WTC11 (cell line): Measurements from ENCODE around the gene SYMPK. TPM values are rescaled to one million over a fixed set of nuclear protein-coding genes. Genes with fewer than 3 reads are reported as not detected.

Experiments used
- ATAC-seq: fragments of 200-7000 bp; cut with Tn5 transposase; 2 replicates; pipeline ENCODE4 v1.10.0; 2021; ENCODE audit warnings: mild to moderate bottlenecking, moderate library complexity
- CTCF ChIA-PET: fragments of 300-600 bp; sonication (Branson Sonifier 250); formaldehyde crosslinking; loops from one replicate; lab custom pipeline; 2021; ENCODE audit warnings: antibody characterized with exemption; lab: Charles Lee
- POLR2A ChIA-PET: fragments of 350-600 bp; sonication (Branson Sonifier 250); formaldehyde crosslinking; loops from one replicate; lab custom pipeline; 2021; ENCODE audit warnings: antibody characterized with exemption; lab: Charles Lee
- DNase-seq: peaks from one replicate; pipeline ENCODE4 v3.0.0; 2021; ENCODE audit warnings: low spot score
- H3K27ac Mint-ChIP-seq: 2 replicates; pipeline ENCODE4 v1.8.0; 2021; ENCODE audit warnings: mixed read lengths
- H3K27me3 Mint-ChIP-seq: 2 replicates; pipeline ENCODE4 v1.8.0; 2021; ENCODE audit warnings: low read depth, mild to moderate bottlenecking, moderate library complexity, mixed read lengths
- H3K36me3 Mint-ChIP-seq: 2 replicates; pipeline ENCODE4 v1.8.0; 2021; ENCODE audit warnings: mixed read lengths
- H3K4me1 Mint-ChIP-seq: 2 replicates; pipeline ENCODE4 v1.8.0; 2022; ENCODE audit warnings: mixed read lengths
- H3K4me3 Mint-ChIP-seq: 2 replicates; pipeline ENCODE4 v1.8.0; 2021; ENCODE audit warnings: mild to moderate bottlenecking, moderate library complexity, mixed read lengths
- H3K9me3 Mint-ChIP-seq: 2 replicates; pipeline ENCODE4 v1.8.0; 2021; ENCODE audit warnings: mixed read lengths
- CREM ChIP-seq: sonication (generic); formaldehyde crosslinking; IDR thresholded peaks from 2 replicates; pipeline ENCODE4 v1.8.1; 2022; ENCODE audit warnings: mild to moderate bottlenecking, missing genetic modification reagents, moderate library complexity
- FOXJ3 ChIP-seq: sonication (generic); formaldehyde crosslinking; IDR thresholded peaks from 2 replicates; pipeline ENCODE4 v1.9.0; 2021; ENCODE audit warnings: missing genetic modification reagents, mild to moderate bottlenecking, borderline replicate concordance
- GABPB1 ChIP-seq: sonication (generic); formaldehyde crosslinking; IDR thresholded peaks from 2 replicates; pipeline ENCODE4 v1.8.1; 2023; ENCODE audit warnings: mild to moderate bottlenecking, missing genetic modification reagents
- IRF2 ChIP-seq: sonication (generic); formaldehyde crosslinking; IDR thresholded peaks from 2 replicates; pipeline ENCODE4 v1.8.0; 2022; ENCODE audit warnings: low read depth, missing genetic modification reagents, borderline replicate concordance
- JAZF1 ChIP-seq: fragments of 250-450 bp; sonication (Bioruptor Pico); IDR thresholded peaks from 2 replicates; pipeline ENCODE4 v1.9.0; 2021; ENCODE audit warnings: moderate library complexity, mild to moderate bottlenecking, inconsistent platforms
- JUN ChIP-seq: sonication (generic); formaldehyde crosslinking; IDR thresholded peaks from 2 replicates; pipeline ENCODE4 v1.8.0; 2023; ENCODE audit warnings: mild to moderate bottlenecking, missing genetic modification reagents
- KAT7 ChIP-seq: sonication (generic); formaldehyde crosslinking; IDR thresholded peaks from 2 replicates; pipeline ENCODE4 v1.8.1; 2023; ENCODE audit warnings: missing genetic modification reagents, mild to moderate bottlenecking, borderline replicate concordance
- MXD4 ChIP-seq: fragments of 250-450 bp; sonication (Bioruptor Pico); IDR thresholded peaks from 2 replicates; pipeline ENCODE4 v1.8.0; 2021; ENCODE audit warnings: mild to moderate bottlenecking, moderate library complexity, borderline replicate concordance
- NFE2L1 ChIP-seq: sonication (generic); formaldehyde crosslinking; IDR thresholded peaks from 2 replicates; pipeline ENCODE4 v1.8.1; 2023; ENCODE audit warnings: missing genetic modification reagents
- NFYB ChIP-seq: sonication (generic); formaldehyde crosslinking; conservative IDR thresholded peaks from 2 replicates; pipeline ENCODE4 v1.8.0; 2022; ENCODE audit warnings: low read depth, missing genetic modification reagents
- NR1H2 ChIP-seq: sonication (generic); formaldehyde crosslinking; IDR thresholded peaks from 2 replicates; pipeline ENCODE4 v1.9.0; 2021; ENCODE audit warnings: mild to moderate bottlenecking, moderate library complexity, missing genetic modification reagents
- SMAD4 ChIP-seq: sonication (generic); formaldehyde crosslinking; IDR thresholded peaks from 2 replicates; pipeline ENCODE4 v1.8.0; 2022; ENCODE audit warnings: mild to moderate bottlenecking, missing genetic modification reagents
- TEAD4 ChIP-seq: sonication (generic); formaldehyde crosslinking; IDR thresholded peaks from 2 replicates; pipeline ENCODE4 v1.8.0; 2022; ENCODE audit warnings: mild to moderate bottlenecking, missing genetic modification reagents
- ZNF121 ChIP-seq: sonication (generic); formaldehyde crosslinking; IDR thresholded peaks from 2 replicates; pipeline ENCODE4 v1.8.0; 2023; ENCODE audit warnings: missing genetic modification reagents
- ZNF232 ChIP-seq: sonication (generic); formaldehyde crosslinking; IDR thresholded peaks from 2 replicates; pipeline ENCODE4 v1.8.0; 2022; ENCODE audit warnings: mild to moderate bottlenecking, missing genetic modification reagents
- ZNF263 ChIP-seq: sonication (generic); formaldehyde crosslinking; IDR thresholded peaks from 2 replicates; pipeline ENCODE4 v1.8.1; 2022; ENCODE audit warnings: low read depth, mild to moderate bottlenecking, moderate library complexity, missing genetic modification reagents
- ZNF423 ChIP-seq: fragments of 250-450 bp; sonication (Bioruptor Pico); IDR thresholded peaks from 2 replicates; pipeline ENCODE4 v2.1.2; 2022; ENCODE audit warnings: mild to moderate bottlenecking, moderate library complexity
- total RNA-seq: library from RNA; stranded (reverse); gene quantifications from 3 replicates; pipeline ENCODE4 v1.2.3, GENCODE V29; 2021
- TF ChIP-seq, protein P1 (sequence below): sonication (generic); formaldehyde crosslinking; IDR thresholded peaks from 2 replicates; pipeline ENCODE4 v1.8.0; 2023; ENCODE audit warnings: missing genetic modification reagents
- TF ChIP-seq, protein P2 (sequence below): sonication (generic); formaldehyde crosslinking; IDR thresholded peaks from 2 replicates; pipeline ENCODE4 v1.8.1; 2022; ENCODE audit warnings: low read depth, mild to moderate bottlenecking, moderate library complexity, missing genetic modification reagents, borderline replicate concordance
- TF ChIP-seq, protein P3 (sequence below): sonication (generic); formaldehyde crosslinking; IDR thresholded peaks from 2 replicates; pipeline ENCODE4 v1.8.1; 2023; ENCODE audit warnings: mild to moderate bottlenecking, moderate library complexity, missing genetic modification reagents
- TF ChIP-seq, protein P4 (sequence below): sonication (generic); formaldehyde crosslinking; conservative IDR thresholded peaks from 2 replicates; pipeline ENCODE4 v1.8.1; 2023; ENCODE audit warnings: mild to moderate bottlenecking, low read depth, missing genetic modification reagents, moderate library complexity
- TF ChIP-seq, protein P5 (sequence below): fragments of 200-600 bp; IDR thresholded peaks from 2 replicates; pipeline ENCODE4 v1.8.0; 2022; ENCODE audit warnings: antibody characterized with exemption
- TF ChIP-seq, protein P6 (sequence below): sonication (generic); formaldehyde crosslinking; IDR thresholded peaks from 2 replicates; pipeline ENCODE4 v1.8.1; 2023; ENCODE audit warnings: mild to moderate bottlenecking, missing genetic modification reagents, moderate library complexity
- TF ChIP-seq, protein P7 (sequence below): fragments of 250-450 bp; sonication (Bioruptor Pico); IDR thresholded peaks from 2 replicates; pipeline ENCODE4 v1.9.0; 2021; ENCODE audit warnings: mild to moderate bottlenecking

SYMPK gene
- total RNA-seq, 1 experiment from 2014 or later = 106 TPM

DNA sequence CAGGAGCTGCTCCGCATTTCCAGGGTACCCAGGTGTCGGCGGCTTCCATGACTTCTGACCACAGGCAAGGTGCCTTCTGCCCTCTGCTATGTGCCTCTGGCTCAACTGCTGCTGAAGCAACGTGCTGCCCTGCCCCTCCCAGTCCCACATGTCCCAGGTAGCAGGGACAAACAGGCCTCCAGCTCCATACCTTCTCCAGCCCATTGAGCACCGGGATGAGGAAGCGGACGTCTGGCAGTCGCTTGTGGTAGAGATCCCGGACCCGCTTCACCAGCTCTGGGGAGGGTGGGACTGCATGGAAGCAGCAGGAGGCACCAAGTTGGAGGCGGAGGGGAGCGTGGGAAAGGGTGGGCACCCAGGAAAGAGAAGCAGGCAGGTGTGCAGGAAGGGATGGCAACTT, 39.8 kb downstream of the SYMPK start (continued):
- TF ChIP-seq, protein P1, sequence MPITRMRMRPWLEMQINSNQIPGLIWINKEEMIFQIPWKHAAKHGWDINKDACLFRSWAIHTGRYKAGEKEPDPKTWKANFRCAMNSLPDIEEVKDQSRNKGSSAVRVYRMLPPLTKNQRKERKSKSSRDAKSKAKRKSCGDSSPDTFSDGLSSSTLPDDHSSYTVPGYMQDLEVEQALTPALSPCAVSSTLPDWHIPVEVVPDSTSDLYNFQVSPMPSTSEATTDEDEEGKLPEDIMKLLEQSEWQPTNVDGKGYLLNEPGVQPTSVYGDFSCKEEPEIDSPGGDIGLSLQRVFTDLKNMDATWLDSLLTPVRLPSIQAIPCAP (CRISPR knock-in tag) = no peak
- TF ChIP-seq ZNF423 (CRISPR knock-in tag) (no peak), NFYB (CRISPR knock-in tag) (no peak), KAT7 (CRISPR knock-in tag) (no peak), TEAD4 (CRISPR knock-in tag) (no peak)
- TF ChIP-seq, protein P2, sequence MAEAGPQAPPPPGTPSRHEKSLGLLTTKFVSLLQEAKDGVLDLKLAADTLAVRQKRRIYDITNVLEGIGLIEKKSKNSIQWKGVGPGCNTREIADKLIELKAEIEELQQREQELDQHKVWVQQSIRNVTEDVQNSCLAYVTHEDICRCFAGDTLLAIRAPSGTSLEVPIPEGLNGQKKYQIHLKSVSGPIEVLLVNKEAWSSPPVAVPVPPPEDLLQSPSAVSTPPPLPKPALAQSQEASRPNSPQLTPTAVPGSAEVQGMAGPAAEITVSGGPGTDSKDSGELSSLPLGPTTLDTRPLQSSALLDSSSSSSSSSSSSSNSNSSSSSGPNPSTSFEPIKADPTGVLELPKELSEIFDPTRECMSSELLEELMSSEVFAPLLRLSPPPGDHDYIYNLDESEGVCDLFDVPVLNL (CRISPR knock-in tag) = no peak
- TF ChIP-seq, protein P3, sequence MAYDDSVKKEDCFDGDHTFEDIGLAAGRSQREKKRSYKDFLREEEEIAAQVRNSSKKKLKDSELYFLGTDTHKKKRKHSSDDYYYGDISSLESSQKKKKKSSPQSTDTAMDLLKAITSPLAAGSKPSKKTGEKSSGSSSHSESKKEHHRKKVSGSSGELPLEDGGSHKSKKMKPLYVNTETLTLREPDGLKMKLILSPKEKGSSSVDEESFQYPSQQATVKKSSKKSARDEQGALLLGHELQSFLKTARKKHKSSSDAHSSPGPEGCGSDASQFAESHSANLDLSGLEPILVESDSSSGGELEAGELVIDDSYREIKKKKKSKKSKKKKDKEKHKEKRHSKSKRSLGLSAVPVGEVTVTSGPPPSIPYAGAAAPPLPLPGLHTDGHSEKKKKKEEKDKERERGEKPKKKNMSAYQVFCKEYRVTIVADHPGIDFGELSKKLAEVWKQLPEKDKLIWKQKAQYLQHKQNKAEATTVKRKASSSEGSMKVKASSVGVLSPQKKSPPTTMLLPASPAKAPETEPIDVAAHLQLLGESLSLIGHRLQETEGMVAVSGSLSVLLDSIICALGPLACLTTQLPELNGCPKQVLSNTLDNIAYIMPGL (CRISPR knock-in tag) = no peak

DNA sequence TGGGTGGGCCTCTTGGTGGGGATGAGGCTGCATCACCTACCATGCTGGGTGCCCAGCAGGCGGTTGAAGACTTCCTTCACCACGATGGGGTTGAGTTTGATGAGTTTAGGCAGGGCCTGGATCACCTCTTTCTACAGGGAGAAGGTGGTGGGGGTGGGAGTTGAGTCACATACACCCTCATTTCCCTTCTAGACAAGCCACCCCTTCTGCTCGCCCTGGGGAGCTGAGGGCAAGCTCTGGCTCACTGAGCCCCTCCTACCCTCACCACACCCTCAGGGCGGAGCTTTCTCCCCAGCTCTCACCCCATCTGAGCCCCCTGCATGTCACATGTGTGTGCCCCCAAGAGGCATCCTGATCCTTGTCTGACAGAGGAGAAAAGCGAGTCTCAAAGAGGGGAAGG, 40.2 kb downstream of the SYMPK start:
- peaks cover 51% of the 10 kb centered on the region for H3K36me3 Mint-ChIP-seq
- no peak for ATAC-seq
- no peaks in the 10 kb centered on the region for H3K27me3 Mint-ChIP-seq
- TF ChIP-seq JUN (CRISPR knock-in tag) = no peak
- TF ChIP-seq SMAD4 (CRISPR knock-in tag) = no peak
- no peak for TF ChIP-seq FOXJ3 (CRISPR knock-in tag)
- no peak for TF ChIP-seq NR1H2 (CRISPR knock-in tag)
- no peak for TF ChIP-seq ZNF232 (CRISPR knock-in tag)
- TF ChIP-seq, protein P4, sequence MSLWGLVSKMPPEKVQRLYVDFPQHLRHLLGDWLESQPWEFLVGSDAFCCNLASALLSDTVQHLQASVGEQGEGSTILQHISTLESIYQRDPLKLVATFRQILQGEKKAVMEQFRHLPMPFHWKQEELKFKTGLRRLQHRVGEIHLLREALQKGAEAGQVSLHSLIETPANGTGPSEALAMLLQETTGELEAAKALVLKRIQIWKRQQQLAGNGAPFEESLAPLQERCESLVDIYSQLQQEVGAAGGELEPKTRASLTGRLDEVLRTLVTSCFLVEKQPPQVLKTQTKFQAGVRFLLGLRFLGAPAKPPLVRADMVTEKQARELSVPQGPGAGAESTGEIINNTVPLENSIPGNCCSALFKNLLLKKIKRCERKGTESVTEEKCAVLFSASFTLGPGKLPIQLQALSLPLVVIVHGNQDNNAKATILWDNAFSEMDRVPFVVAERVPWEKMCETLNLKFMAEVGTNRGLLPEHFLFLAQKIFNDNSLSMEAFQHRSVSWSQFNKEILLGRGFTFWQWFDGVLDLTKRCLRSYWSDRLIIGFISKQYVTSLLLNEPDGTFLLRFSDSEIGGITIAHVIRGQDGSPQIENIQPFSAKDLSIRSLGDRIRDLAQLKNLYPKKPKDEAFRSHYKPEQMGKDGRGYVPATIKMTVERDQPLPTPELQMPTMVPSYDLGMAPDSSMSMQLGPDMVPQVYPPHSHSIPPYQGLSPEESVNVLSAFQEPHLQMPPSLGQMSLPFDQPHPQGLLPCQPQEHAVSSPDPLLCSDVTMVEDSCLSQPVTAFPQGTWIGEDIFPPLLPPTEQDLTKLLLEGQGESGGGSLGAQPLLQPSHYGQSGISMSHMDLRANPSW (CRISPR knock-in tag) = no peak
- no peak for TF ChIP-seq NFE2L1 (CRISPR knock-in tag)
- TF ChIP-seq, all 79 proteins: peak for 0
- no peaks in the 10 kb centered on the region for H3K9me3 Mint-ChIP-seq
- peaks cover 21% of the 10 kb centered on the region for H3K4me1 Mint-ChIP-seq
- no peak overlapping the region for H3K27ac Mint-ChIP-seq
- ChIA-PET POLR2A (no interaction called here), CTCF (interaction anchor here (0.7 kb wide), 1 partner anchor 52 kb away, joined by 4 read pairs; no protein-coding TSS in a partner anchor)
- H3K4me3 Mint-ChIP-seq = no peak overlapping the region
- no peak for DNase-seq

DNA sequence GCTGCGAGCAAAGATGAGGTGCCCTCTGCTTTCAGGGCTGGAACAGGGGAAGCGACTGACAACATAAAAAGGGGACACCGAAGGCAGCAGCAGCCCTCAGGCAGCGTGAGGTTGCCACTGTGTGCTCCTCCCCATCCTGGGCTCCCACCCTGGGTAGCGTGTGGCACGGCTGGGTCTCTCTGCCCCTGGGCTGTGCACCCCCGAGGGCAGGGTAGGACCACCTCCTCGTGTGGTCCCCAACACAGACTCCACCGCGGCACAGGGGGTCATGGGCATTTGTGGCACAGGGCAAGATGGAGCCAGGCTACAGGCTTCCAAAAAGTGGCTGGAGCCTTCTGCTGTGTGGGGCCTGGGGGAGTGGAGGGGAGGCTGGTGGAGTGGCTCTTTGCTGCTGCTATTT, 41.4 kb downstream of the SYMPK start:
- ChIA-PET POLR2A (no interaction called here), CTCF (interaction anchor here (1.3 kb wide), 1 partner anchor 43 kb away, joined by 4 read pairs; the partner anchor contains the start of gene FOXA3)
- no peak for DNase-seq
- H3K9me3 Mint-ChIP-seq = no peaks in the 10 kb centered on the region
- peaks cover 45% of the 10 kb centered on the region for H3K36me3 Mint-ChIP-seq
- TF ChIP-seq GABPB1 (CRISPR knock-in tag) (no peak), JUN (CRISPR knock-in tag) (no peak), ZNF121 (CRISPR knock-in tag) (no peak), JAZF1 (CRISPR knock-in tag) (no peak), ZNF263 (CRISPR knock-in tag) (no peak), CREM (no peak), SMAD4 (CRISPR knock-in tag) (no peak), NFE2L1 (CRISPR knock-in tag) (no peak), IRF2 (no peak), MXD4 (CRISPR knock-in tag) (no peak)
- TF ChIP-seq, protein P5, sequence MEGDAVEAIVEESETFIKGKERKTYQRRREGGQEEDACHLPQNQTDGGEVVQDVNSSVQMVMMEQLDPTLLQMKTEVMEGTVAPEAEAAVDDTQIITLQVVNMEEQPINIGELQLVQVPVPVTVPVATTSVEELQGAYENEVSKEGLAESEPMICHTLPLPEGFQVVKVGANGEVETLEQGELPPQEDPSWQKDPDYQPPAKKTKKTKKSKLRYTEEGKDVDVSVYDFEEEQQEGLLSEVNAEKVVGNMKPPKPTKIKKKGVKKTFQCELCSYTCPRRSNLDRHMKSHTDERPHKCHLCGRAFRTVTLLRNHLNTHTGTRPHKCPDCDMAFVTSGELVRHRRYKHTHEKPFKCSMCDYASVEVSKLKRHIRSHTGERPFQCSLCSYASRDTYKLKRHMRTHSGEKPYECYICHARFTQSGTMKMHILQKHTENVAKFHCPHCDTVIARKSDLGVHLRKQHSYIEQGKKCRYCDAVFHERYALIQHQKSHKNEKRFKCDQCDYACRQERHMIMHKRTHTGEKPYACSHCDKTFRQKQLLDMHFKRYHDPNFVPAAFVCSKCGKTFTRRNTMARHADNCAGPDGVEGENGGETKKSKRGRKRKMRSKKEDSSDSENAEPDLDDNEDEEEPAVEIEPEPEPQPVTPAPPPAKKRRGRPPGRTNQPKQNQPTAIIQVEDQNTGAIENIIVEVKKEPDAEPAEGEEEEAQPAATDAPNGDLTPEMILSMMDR = no peak
- TF ChIP-seq, protein P6, sequence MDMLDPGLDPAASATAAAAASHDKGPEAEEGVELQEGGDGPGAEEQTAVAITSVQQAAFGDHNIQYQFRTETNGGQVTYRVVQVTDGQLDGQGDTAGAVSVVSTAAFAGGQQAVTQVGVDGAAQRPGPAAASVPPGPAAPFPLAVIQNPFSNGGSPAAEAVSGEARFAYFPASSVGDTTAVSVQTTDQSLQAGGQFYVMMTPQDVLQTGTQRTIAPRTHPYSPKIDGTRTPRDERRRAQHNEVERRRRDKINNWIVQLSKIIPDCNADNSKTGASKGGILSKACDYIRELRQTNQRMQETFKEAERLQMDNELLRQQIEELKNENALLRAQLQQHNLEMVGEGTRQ (CRISPR knock-in tag) = no peak
- TF ChIP-seq, protein P7, sequence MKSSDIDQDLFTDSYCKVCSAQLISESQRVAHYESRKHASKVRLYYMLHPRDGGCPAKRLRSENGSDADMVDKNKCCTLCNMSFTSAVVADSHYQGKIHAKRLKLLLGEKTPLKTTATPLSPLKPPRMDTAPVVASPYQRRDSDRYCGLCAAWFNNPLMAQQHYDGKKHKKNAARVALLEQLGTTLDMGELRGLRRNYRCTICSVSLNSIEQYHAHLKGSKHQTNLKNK (CRISPR knock-in tag) = no peak
- H3K27me3 Mint-ChIP-seq = no peaks in the 10 kb centered on the region
- H3K27ac Mint-ChIP-seq = peak overlapping the region; percentile 28; the same call in 1 of the 2 replicates
- ATAC-seq = no peak
- no peak overlapping the region for H3K4me3 Mint-ChIP-seq
- peaks cover 25% of the 10 kb centered on the region for H3K4me1 Mint-ChIP-seq
